Measurements from ENCODE around the gene MED17. TPM values are rescaled to one million over a fixed set of nuclear protein-coding genes. Genes with fewer than 3 reads are reported as not detected.

The MED17 gene
- total and polyA plus RNA-seq, 2 of the 13 experiments (the other 11 are each of a cell fraction or from before 2014, with no cell fraction given), result 23.1 to 37.0 TPM

DNA sequence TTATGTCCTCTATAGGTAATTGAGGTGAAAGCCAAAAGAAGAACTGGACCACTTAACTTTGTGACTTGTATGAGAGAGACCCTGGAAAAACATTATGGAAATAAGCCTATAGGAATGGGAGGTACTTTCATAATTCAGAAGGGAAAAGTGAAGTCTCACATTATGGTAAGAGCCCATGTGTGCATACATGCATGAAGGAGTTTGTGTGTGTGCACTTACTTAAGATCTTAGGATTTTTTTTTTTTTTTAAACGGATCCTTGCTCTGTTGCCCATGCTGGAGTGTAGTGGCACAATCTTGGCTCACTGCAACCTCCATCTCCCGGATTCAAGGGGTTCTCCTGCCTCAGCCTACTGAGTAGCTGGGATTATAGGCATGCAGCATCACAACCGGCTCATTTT, 26.8 kb upstream of the MED17 start (continued):
- TF ChIP-seq RXRA (CRISPR knock-in tag; IDR thresholded peaks at IDR 0.05) (no peak), CREM (IDR thresholded peaks at IDR 0.05) (no peak), CREM (CRISPR knock-in tag; IDR thresholded peaks at IDR 0.05) (no peak)

DNA sequence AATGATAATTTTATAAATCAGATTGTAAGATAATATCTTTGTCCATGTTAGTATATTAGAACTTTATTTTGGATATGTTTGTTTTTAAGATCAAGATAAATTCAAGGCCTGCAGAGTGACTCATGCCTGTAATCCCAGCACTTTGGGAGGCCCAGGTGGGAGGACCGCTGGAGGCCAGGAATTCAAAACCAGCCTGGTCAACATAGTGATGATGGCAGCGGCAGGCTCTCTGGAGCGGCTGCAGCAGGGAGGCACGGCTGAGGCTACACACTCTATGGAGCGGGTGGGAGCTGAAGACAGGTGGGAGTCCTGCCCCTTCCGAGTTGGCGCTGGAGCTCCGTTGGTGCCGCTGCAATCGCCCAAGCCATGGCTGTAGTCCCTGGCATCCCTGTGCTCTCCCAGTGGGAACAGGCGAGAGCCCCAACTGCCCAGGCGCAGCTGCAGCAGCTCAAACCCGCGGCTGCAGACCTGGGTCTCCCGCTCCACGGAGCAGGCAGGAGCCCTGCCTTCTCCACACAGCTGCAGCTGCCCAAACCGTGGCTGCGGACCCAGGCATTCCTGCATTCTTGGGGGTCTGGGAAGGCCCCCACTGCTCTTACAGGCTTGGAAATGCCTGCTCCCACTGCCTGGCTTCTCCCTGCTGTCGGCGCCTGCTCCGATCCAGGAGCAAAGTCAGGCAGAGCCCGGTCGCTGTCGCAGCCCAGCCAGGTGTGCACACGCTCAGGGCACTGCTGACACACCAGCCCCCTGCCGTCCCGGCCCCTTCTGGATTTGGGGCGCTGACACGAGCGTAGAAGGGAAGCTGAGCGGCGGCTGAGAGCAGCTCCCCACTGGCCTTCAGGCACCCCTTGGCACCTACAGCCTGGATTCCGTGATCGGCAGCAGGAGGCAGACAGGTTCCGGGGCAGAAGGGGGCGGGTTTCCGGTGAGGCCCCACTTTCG, 25.9 kb upstream of the MED17 start:
- Histone ChIP-seq H3K9ac (ENCODE audit: insufficient read depth, low read depth, low read length) (no peak overlapping the region), H3K4me3 (replicated peaks in 1 of 3; ENCODE audit: insufficient read depth in 1 of 3, low read depth in 2 of 3, low read length in 3 of 3) (no peak overlapping the region), H3K4me2 (ENCODE audit: low read depth, low read length) (no peak overlapping the region), H3K4me1 (ENCODE audit: insufficient read depth, low read length) (no peaks in the 10 kb centered on the region), H4K20me1 (ENCODE audit: insufficient read depth, low read length) (no peaks in the 10 kb centered on the region), H3K79me2 (ENCODE audit: insufficient read depth, low read length) (no peaks in the 10 kb centered on the region), H2AFZ (ENCODE audit: low read length) (no peak overlapping the region), H3K36me3 (replicated peaks in 1 of 2; ENCODE audit: control insufficient read depth in 1 of 2, insufficient read depth in 2 of 2, low read length in 2 of 2) (peaks cover 11 to 45% of the 10 kb centered on the region in 2 experiments), H3K27ac (ENCODE audit: extremely low read length, insufficient read depth, low read length) (no peak overlapping the region), H3K9me3 (ENCODE audit: low read length) (no peaks in the 10 kb centered on the region), H3K27me3 (ENCODE audit: control insufficient read depth in 1 of 2, insufficient read depth in 2 of 2, low read length in 2 of 2) (no peaks in the 10 kb centered on the region; a peak in 1 of 5 replicates)
- ATAC-seq (peak; percentile 46), FAIRE-seq (no peak), DNase-seq (ENCODE audit: low spot score) (no peak)
- in situ Hi-C loops (cut with HindIII; ENCODE audit: extremely low pct_ligation_motif_present, low pct_unique_long_range_greater_than_20kb), result no loop called here
- ChIA-PET CTCF (ENCODE audit: low intra/inter-chr PET ratio, low total read pairs) (no interaction called here), POLR2A (interaction anchor here (1.1 to 1.5 kb wide), 2 partner anchors 11 to 17 kb away, joined by 3 read pairs; partner anchors contain the start of genes C11orf54 and TAF1D)
- 99% methylated on average over 28 of the region's 38 CpGs for WGBS (ENCODE audit: low lambda C conversion rate)
- intact Hi-C loops (cut with micrococcal nuclease; ENCODE audit: unreplicated experiment), result no loop called here
- no TSS peak for BruUV-seq (replicated peaks)
- TF ChIP-seq MTF1 (CRISPR knock-in tag; IDR thresholded peaks at IDR 0.05) (no peak), TBX3 (IDR thresholded peaks at IDR 0.05; ENCODE audit: borderline replicate concordance) (no peak), ZNF780A (CRISPR knock-in tag; IDR thresholded peaks at IDR 0.05) (no peak), ZNF800 (CRISPR knock-in tag; IDR thresholded peaks at IDR 0.05) (no peak), ZNF674 (CRISPR knock-in tag; IDR thresholded peaks at IDR 0.05; ENCODE audit: low read depth) (no peak), NFE2L2 (IDR thresholded peaks at IDR 0.05; ENCODE audit: low read length) (no peak), BRCA1 (CRISPR knock-in tag; IDR thresholded peaks at IDR 0.05) (no peak), ZNF770 (CRISPR knock-in tag; IDR thresholded peaks at IDR 0.05) (peak; percentile 55; the same call in 1 of the 2 replicates), PHF8 (CRISPR knock-in tag; IDR thresholded peaks at IDR 0.05) (no peak), SIN3A (IDR thresholded peaks at IDR 0.05; ENCODE audit: borderline replicate concordance, low read depth, low read length) (no peak)
- TF ChIP-seq, protein P1, sequence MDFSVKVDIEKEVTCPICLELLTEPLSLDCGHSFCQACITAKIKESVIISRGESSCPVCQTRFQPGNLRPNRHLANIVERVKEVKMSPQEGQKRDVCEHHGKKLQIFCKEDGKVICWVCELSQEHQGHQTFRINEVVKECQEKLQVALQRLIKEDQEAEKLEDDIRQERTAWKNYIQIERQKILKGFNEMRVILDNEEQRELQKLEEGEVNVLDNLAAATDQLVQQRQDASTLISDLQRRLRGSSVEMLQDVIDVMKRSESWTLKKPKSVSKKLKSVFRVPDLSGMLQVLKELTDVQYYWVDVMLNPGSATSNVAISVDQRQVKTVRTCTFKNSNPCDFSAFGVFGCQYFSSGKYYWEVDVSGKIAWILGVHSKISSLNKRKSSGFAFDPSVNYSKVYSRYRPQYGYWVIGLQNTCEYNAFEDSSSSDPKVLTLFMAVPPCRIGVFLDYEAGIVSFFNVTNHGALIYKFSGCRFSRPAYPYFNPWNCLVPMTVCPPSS (IDR thresholded peaks at IDR 0.05), result no peak
- TF ChIP-seq, protein P2, sequence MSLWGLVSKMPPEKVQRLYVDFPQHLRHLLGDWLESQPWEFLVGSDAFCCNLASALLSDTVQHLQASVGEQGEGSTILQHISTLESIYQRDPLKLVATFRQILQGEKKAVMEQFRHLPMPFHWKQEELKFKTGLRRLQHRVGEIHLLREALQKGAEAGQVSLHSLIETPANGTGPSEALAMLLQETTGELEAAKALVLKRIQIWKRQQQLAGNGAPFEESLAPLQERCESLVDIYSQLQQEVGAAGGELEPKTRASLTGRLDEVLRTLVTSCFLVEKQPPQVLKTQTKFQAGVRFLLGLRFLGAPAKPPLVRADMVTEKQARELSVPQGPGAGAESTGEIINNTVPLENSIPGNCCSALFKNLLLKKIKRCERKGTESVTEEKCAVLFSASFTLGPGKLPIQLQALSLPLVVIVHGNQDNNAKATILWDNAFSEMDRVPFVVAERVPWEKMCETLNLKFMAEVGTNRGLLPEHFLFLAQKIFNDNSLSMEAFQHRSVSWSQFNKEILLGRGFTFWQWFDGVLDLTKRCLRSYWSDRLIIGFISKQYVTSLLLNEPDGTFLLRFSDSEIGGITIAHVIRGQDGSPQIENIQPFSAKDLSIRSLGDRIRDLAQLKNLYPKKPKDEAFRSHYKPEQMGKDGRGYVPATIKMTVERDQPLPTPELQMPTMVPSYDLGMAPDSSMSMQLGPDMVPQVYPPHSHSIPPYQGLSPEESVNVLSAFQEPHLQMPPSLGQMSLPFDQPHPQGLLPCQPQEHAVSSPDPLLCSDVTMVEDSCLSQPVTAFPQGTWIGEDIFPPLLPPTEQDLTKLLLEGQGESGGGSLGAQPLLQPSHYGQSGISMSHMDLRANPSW (CRISPR knock-in tag; IDR thresholded peaks at IDR 0.05; ENCODE audit: borderline replicate concordance), result no peak

Data from HepG2 (cell line).